ENCODE data around the gene PURA.

PURA gene

DNA sequence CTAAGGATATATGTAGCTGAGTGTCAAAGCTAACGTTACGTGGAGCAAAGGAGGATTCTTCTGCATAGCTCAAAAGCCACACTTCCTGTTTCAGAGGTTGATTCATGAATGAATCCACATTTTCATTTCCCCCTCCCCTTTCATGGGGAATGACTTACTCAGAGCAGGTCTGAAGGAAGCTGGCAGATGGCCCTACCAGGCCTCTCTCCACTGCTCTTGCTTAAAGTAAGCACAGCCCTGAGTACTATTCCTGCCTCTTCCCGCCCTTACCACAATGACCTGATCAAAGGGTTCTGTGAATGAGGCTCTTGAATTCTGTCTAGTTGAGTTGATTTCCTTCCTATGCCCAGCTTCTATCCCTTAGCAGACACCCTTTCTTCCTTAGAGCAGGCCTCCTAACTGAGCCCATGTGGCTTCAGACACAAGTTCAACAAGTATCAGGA, 18.1 kb downstream of the PURA start:
- H3K27ac ChIP-seq = peak overlapping the region in 1 of 21 experiments; percentile 4
- no peak overlapping the region for H3K4me3 ChIP-seq

DNA sequence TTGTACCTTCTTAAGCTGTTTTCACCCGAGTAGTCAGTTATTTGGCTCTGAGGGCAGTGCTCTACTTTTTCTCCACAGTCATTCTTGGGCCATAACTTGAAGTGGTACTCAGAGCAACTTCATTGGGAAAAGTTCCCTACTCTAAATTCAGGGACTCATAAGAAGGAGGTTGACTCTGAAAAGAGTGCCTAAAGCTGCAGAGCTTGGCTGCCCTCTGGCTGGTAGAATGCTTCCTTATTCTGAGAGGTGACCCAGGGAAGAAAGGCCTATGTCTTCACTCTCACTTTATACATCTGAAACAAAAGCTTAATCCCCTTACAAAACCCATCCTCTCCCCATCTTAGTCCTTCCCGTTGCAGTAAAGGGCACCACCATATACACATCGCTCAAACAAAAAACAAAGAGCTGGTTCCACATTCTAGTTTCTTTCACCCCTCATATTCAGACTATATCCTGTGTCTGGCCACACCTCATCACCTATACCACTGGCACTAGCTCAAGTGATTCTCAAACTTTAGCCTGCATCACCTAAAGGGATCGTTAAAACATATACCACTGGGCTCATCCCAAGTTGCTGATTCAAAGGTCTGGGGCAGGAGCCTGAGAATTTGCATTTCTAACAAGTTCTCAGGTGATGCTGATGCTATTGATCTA, 19.7 kb downstream of the PURA start:
- Histone ChIP-seq H3K4me3 (no peak overlapping the region), H3K27ac (no peak overlapping the region)

DNA sequence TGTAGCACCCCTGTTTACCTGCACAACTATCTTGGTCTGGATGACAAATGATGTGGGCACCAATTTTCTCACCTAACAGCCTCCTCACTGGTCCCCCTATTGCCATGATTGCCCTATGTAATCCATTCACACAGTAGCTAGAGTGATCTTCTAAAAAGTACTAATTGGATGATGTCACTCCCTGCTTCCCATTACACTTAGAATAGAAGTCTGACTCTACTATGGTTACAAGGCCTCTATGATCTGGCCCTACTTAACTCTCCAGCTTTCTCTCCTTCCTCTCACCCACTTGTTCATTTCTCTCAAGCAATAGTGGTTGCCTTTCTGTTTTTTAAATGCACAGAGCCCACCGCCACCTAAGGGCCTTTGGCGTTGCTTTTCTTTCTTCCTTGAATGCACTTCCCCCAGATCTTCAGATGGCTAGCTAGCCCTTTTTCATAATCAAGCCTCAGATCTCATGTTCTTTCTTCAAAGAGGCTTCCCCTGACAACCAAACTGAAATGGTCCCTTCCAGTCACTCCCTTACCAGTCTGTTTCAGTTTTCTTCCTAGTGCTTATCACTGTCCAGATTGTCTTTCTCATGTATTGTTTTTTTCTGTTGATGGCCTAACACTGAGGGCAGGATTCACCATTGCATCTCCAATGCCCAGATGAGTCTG, 20.5 kb downstream of the PURA start:
- no peak overlapping the region for H3K27ac ChIP-seq

DNA sequence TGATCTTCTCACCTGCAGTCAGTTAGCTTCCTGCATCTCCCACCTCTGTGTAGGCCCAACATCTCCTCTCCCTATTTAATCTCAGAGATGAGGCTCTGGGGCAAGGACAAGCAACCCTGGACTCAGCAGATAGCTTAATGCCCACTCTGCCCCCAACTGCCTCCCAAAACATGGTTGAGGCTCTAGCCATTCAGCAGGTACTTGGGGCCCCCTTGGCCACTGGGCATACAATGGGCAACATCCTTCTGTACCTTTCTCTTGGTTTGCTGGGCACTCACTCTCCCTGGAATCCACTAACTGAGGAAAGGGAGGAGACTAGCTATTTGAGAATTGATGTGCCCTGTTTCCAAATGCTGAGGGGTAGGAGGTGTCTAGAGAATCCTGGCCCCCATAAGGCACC, 21.2 kb downstream of the PURA start:
- H3K4me3 ChIP-seq = no peak overlapping the region
- H3K27ac ChIP-seq = no peak overlapping the region

More for the DNA sequence above, 20.5 kb downstream of the PURA start:
- H3K4me3 ChIP-seq = no peak overlapping the region

DNA sequence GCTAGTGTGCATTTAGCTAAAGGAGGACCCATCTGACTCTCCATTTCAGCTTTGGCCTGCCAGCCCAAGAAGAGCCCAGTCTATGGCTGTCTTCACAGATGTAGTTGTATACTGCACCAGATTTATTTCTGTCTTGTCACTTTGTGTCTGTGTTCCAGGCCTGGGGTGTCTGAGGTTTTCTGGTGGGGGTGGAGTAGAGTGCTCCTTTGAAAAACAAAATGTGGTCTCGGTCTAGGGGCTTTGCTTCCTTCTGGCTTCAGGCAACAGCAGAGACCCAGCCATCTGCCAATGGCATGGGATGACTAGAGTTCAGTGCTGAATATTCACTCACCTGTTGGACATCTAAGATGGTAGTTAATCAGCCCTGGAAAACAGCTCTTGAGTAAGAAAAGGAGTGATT, 22.7 kb downstream of the PURA start:
- H3K4me3 ChIP-seq = no peak overlapping the region
- H3K27ac ChIP-seq = no peak overlapping the region

DNA sequence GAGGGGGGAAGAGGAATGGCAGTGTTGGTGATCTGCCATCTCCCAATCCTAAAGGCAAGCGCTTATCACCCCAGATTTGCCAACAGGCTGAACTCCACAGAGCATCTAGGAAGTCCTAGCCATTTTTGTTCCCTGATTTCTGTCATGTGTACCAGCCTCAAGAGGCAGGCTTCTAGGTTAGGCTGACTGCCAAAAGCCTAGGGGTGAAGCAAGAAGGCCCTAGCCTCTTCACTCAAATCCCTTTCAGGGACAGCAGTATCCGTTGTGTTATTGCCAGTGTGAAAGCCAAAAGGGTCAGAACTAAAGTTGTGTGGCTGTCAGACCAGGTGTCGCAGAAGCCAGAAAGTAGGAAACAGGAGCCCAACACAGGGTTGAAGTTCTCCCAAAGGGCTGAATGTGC, 26.5 kb downstream of the PURA start:
- Histone ChIP-seq H3K27ac (no peak overlapping the region), H3K4me3 (no peak overlapping the region)

DNA sequence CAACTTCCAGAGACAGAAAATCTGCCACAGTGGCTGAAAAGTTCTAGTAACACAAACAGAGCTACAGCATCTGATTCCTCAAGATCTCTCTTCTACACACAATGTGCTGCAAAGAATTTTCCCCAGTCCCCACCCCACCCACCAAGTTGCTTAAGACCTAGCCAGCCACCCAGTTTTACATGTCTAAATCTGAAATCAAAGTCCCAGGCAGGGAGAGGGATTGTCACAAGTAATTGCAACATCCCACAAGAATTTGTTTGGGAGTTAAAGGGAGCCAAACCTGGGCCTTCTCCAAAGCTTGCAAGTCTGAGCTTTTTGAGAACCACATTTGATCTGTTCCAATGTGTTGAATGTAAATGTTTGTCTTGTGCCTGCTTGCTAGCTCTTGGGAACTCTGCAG, 27.3 kb downstream of the PURA start:
- no peak overlapping the region for H3K27ac ChIP-seq
- H3K4me3 ChIP-seq = no peak overlapping the region

DNA sequence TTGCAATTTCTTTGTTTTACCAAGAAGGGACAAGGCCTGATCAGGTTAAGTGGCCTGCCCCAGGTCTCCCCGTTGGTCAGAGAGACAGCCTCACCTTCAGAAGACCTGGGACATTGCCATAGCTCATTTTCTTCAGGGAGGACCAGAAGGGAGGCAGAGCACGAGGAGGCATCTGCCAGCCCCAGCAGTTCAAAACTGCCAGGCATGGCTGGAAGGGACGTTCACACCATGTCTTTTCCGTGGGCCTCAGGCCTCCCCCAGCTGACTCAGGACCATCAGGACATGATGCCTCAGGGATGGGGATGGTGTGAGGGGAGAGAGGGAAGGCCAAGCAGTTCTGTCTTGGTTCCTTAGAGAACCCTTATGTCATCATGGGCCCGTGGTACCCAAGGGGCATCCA, 28.3 kb downstream of the PURA start:
- no peak overlapping the region for H3K4me3 ChIP-seq
- H3K27ac ChIP-seq = no peak overlapping the region

DNA sequence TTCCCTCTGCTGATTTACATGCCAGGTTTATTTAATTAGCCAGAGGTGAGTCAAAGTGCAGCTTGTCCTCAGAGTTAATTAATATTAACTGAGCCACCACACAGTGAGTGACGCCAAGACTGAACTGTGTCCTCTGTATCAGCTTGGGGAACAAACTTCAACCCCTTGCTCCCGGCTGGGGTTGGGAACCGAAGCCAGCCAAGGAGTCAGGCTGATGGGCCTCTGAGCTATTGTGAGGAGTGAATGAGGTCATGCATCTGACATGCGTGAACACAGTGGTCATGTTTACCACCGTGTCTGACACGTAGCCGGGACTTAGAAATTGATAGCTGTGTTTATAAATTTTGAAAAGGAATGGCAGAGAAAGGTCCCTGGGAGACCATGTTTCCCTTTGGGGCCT, 28.9 kb downstream of the PURA start:
- Histone ChIP-seq H3K27ac (no peak overlapping the region), H3K4me3 (no peak overlapping the region)

DNA sequence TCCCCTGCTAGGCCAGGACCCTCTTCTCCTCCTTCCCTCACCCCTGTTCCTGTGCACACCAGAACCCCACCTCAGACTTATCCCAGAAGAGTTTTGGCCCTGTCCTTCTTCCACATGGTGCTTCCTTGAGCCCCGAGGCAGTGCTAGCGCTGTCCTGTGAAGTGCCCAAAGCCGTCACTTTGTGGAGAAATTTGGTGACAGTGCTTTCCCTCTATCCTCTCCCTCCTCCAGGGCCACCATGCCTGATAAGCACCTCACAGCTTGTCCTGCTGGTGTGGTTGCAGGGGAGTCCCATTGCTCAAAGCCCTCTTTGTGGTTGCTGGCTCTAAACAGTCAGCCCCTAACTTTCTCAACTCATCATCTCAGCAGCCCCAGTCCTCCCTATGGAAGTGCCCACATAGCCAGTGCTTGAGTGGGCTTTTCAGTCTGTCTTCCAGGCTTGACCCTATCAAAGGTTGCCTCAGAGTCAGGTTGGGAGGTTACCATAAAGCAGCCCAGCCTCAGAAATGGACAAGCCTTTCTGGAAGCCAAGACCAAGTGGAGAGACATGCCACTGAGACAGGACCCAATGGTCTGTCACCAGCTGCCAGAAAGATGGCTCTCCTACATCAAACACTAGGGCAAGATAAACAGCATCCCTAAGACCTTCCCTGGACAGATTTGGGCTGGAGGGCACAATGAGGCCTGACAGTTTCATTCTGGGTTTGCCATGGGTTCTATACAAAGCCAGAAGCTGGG, 29.8 kb downstream of the PURA start:
- no peak overlapping the region for H3K4me3 ChIP-seq
- H3K27ac ChIP-seq = no peak overlapping the region

DNA sequence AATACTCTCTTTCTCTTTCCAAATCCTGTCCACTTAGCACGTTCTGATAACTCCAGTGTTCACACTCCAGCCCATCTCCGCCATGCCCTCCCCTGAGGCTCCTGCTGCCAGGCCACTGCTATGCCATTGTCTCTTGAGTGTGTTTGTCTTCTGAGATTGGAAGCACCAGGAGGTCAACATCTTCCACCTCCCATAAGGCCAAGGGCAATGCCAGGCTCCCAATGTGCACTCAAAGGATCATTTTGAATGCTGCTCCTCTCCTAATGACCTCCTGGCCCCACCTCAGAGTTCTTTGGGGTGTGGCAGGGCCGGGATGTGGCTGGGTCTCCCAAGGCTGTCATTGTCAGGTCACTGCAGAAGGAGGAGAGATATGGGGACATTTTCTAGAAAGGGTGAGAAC, 31.3 kb downstream of the PURA start:
- H3K27ac ChIP-seq = no peak overlapping the region
- H3K4me3 ChIP-seq = peak overlapping the region in 2 of 7 experiments; percentile 22 to 30

DNA sequence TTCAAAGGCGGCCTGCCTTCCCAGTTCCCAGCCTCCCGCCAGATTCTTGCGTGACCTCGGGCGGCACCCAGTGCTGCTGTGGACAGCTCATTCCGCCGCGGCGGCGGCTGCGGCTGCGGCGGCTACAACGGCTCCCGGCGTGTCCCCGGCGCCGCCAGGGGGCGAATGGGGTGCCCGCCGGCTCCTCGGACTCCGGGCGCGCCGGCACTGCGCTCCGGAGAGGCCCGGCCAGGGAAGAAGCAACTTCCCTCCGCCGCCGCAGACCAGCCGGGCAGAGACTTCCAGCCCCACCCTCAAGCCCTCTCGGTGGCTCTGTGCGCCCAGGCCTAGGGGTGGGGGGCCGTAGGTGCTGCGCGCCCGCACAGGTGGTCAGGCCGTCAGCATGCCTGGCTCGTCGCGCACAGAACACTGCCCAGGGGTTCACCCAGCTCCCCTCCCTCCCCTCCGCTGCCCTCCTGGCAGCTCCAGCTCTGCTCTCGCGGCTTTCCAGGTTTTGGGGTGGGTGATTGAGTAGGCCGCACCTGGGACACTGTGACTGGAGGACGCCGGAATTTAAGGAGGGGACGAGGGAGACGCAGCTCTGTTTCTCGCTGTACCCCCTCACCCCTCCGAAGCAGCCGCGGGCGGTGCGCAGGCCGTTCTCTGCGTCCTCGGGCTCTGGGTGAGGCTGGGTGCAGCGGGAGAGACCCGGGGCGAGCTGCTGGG, 32.1 kb downstream of the PURA start:
- Histone ChIP-seq H3K27ac (peak overlapping the region in 3 of 21 experiments; percentile 10 to 69 (median 42)), H3K4me3 (peak overlapping the region in 6 of 7 experiments; percentile 2 to 30 (median 16))

DNA sequence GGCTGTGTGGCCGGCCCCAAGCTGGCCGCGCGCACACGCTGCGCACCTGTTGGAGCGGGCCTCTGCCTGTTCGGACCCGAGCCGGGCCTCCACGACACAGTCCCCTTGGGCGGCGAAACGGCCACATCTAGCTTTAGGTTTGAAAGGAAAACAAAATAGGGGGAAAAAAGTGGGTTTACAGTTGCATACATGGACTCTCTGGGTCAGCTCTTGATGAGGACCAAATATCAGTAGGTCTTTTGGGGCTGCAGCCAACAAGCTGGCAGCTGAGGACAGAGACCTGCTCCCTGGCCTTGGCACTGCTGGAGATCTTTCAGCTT, 32.6 kb downstream of the PURA start:
- no peak overlapping the region for H3K27ac ChIP-seq
- peak overlapping the region in 3 of 7 experiments; percentile 10 to 30 (median 23) for H3K4me3 ChIP-seq

DNA sequence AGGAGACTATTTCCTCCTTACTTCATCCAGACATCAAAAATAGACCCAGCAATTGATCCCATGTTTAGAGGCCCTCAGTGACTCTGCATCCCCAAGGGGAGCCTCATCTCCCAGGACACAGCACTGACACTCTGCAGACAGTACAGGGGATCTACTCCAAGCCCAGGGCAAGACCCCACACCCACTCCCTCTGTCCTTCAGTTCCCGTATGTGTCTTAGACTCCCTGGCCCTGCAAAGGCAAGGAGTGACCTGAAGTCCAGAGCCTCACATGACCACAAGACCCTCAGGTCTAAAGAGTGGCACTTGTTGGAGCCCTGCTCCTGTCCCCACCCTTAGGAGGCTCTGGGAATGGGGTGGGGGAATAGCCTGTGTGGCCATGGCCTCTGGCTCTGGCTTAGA, 33.6 kb downstream of the PURA start:
- no peak overlapping the region for H3K27ac ChIP-seq
- no peak overlapping the region for H3K4me3 ChIP-seq

DNA sequence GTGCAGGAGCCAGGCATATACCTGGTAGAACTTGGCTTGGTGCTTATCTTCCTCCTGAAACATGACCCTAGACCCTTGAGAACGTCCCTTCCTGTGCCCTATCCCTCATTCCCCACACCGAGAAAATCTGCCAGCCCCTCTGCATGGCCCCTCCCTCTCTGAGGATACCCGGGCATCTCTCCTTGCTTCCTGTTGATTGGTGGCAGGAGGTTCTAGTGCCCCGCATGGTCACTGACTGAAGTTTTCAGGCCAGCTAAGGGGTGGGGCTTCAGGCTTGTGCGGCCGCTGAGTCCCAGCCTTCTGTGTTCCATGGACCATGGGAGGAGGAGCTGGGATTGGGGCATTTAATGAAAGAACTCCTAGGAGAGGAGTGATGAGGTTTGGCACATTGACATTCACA, 34.6 kb downstream of the PURA start:
- H3K4me3 ChIP-seq = no peak overlapping the region

DNA sequence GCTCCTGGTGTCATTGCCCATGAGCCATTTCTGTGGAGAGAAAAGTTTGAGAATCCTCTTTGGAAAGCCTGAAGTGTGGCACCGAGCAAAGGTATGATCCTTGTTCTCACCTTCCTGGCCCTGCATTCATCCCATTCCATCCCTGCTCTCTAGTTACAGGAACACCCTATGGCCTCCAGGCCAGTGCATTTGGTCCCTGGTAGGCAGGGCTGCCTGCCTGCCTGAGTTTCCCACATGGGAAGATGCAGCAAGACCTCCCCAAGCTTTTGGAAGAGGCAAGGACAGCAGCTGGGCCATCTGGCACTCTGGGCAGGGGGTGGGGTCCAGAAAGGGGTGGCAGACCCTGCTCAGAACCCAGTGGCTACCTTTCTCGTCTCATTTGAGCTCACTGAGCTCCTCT, 36.3 kb downstream of the PURA start:
- Histone ChIP-seq H3K27ac (no peak overlapping the region), H3K4me3 (no peak overlapping the region)

More for the DNA sequence above, 34.6 kb downstream of the PURA start:
- H3K27ac ChIP-seq = no peak overlapping the region

DNA sequence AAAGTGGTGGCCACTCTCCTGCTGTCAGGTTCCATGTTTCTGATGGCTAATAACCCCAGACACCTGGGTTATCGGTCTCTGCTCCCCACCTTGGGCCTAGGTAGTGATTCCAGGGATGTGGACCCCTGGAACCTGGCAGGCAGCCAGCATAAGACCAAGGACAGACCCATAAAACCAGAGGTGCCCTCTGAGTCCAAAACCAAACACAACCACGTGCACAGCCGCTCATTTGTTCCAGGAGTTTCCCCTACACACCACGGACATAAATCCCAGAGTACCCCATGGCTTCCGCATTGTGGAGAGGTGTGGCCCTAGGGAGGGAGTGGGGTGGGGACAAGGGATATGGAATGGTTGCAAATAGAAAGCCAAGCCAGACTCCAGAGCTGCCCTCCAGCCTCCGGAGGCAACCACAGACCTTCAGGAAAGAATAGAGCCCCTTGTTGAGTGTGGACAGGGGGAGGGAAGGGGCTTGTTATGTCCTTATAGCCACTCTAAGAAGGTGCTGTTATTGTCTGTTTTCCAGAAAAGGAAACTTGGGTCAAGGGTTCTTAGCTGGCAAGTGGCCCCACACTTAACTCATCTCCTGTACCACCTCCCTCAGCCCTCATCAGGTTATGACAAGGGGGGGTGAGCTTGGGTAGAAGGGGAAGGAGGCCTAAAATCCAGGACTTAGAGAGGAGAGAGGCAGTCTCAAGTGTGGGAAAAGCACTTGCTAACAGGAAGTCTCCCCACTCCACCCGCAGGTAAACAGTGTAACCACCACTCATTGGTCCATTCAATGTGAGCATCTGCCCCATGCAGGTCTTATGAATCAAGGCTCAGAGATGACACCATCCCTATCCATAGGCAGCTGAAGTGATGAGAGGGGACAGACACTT, 37.5 kb downstream of the PURA start:
- Histone ChIP-seq H3K27ac (no peak overlapping the region), H3K4me3 (no peak overlapping the region)

DNA sequence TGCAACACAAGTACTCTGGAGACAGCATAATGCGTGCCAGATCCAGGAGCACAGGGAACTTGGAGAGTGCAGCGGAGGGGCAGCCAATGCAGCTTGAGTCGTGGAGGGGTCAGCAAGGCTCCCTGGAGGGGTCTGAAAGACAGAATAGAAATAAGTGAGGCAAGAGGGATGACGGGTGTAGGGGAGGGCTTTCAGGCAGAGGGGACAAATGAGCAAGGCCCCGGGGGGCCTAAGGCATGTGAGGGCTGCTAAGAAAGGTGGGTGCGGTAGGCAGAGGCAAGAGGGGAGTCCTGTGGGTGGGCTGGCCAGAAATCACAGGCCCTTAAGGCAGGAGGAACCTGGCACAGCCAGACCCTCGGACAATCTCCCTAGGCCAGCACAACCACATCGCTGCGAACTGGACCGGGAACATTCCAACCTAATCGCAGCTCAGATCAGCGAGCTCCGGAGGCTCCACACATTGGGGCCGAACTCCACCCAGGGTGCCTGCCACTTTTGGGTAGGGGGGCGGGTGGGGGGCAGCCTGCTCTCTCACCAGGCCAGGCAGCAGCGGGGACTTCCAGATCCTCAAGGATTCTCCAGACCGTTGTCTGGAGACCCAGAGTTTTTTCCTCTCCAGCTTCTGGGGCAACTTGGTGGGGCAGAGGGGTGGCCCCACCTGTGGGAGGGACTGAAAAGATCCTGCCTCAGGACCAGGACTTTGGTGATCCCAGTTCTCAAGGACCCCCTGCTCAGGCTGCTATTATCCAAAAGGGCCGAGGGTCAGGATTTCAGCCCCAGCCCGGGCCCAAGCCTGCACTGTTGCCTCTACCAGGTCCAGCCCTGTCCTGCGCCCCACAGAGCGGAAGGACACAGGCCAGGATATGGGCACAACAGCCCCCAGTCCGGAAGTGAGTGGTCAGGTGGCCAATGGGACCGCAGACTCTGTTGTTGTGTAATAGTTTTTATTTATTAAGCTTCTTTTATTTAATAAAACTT, 38.4 kb downstream of the PURA start:
- H3K4me3 ChIP-seq = no peak overlapping the region
- no peak overlapping the region for H3K27ac ChIP-seq

Measured in skin epidermis (tissue), 12 donors.